ENCODE results near the gene SPEG. TPM values are rescaled to one million over a fixed set of nuclear protein-coding genes. Genes with fewer than 3 reads are reported as not detected.

The SPEG gene
- total and polyA plus RNA-seq, 2 of the 13 experiments (the other 11 are each of a cell fraction or from before 2014, with no cell fraction given) = 0.18 to 0.24 TPM

DNA sequence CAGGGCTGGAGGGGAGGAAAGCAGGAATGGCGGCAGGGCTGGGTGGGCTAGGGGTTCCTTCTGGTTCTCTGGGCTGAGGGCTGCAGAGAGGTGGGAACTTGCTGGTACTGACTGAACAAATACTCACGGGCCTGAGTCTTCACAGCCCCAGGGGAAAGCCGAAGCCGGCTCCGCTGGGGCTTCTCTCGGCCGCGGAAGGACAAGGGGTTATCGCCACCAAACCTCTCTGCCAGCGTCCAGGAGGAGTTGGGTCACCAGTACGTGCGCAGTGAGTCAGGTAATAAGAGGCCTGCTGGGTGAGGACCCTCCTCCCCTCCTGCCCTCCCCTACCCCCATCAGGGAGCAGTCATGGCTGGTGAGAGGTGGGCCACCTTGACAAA, 50.5 kb downstream of the SPEG start:
- POLR2A ChIA-PET = interaction anchor here (3.0 kb wide), 1 partner anchor 13 kb away, joined by 12 read pairs; the partner anchor contains the start of gene GMPPA
- WGBS (ENCODE audit: low lambda C conversion rate) = 53% methylated on average over 10 of the region's 12 CpGs
- ATAC-seq = no peak

GRCh38 chr2:219486380-219486959, 51.8 kb downstream of the SPEG start:
- Histone ChIP-seq H3K79me2 (ENCODE audit: insufficient read depth, low read length) (no peaks in the 10 kb centered on the region), H4K20me1 (ENCODE audit: insufficient read depth, low read length) (no peaks in the 10 kb centered on the region), H3K27ac (ENCODE audit: extremely low read length, insufficient read depth, low read length) (no peak overlapping the region), H3K27me3 (ENCODE audit: control insufficient read depth in 1 of 2, insufficient read depth in 2 of 2, low read length in 2 of 2) (peaks cover 55 to 98% of the 10 kb centered on the region in 2 experiments; a peak in 4 of 5 replicates), H2AFZ (ENCODE audit: low read length) (no peak overlapping the region), H3K4me3 (replicated peaks in 1 of 3; ENCODE audit: insufficient read depth in 1 of 3, low read depth in 2 of 3, low read length in 3 of 3) (no peak overlapping the region), H3K36me3 (replicated peaks in 1 of 2; ENCODE audit: control insufficient read depth in 1 of 2, insufficient read depth in 2 of 2, low read length in 2 of 2) (no peaks in the 10 kb centered on the region), H3K4me2 (ENCODE audit: low read depth, low read length) (no peak overlapping the region), H3K9me3 (ENCODE audit: low read length) (no peaks in the 10 kb centered on the region), H3K4me1 (ENCODE audit: insufficient read depth, low read length) (peaks cover 13% of the 10 kb centered on the region), H3K9ac (ENCODE audit: insufficient read depth, low read depth, low read length) (no peak overlapping the region)
- POLR2A ChIA-PET = interaction anchor here (1.9 kb wide), 1 partner anchor 11 kb away, joined by 5 read pairs; no protein-coding TSS in a partner anchor
- intact Hi-C loops (cut with micrococcal nuclease; ENCODE audit: unreplicated experiment) = no loop called here
- ATAC-seq (no peak), FAIRE-seq (no peak), DNase-seq (ENCODE audit: low spot score) (no peak)
- CTCF ChIA-PET (ENCODE audit: low intra/inter-chr PET ratio, low total read pairs) = no interaction called here
- TF ChIP-seq MAFF (IDR thresholded peaks at IDR 0.05; ENCODE audit: low read depth, low read length) = peak; percentile 60; the same call in 1 of the 2 replicates
- no peak for TF ChIP-seq TBP (CRISPR knock-in tag; IDR thresholded peaks at IDR 0.05)
- no peak for TF ChIP-seq MBD4 (IDR thresholded peaks at IDR 0.05; ENCODE audit: borderline replicate concordance, low read length)
- TF ChIP-seq MAFK (conservative IDR thresholded peaks at IDR 0.05 in 1 of 2, IDR thresholded peaks at IDR 0.05 in 1 of 2; ENCODE audit: low read length in 2 of 2) = peak; percentile 66 to 75
- no peak for TF ChIP-seq FOXA3 (CRISPR knock-in tag; IDR thresholded peaks at IDR 0.05)
- BruUV-seq (replicated peaks) = no TSS peak
- WGBS (ENCODE audit: low lambda C conversion rate) = 8% methylated on average over 7 of the region's 8 CpGs
- in situ Hi-C loops (cut with HindIII; ENCODE audit: extremely low pct_ligation_motif_present, low pct_unique_long_range_greater_than_20kb) = no loop called here

More for the DNA sequence above, 50.5 kb downstream of the SPEG start:
- Histone ChIP-seq H3K4me3 (replicated peaks in 1 of 3; ENCODE audit: insufficient read depth in 1 of 3, low read depth in 2 of 3, low read length in 3 of 3) (no peak overlapping the region), H4K20me1 (ENCODE audit: insufficient read depth, low read length) (no peaks in the 10 kb centered on the region), H3K27ac (ENCODE audit: extremely low read length, insufficient read depth, low read length) (no peak overlapping the region), H3K36me3 (replicated peaks in 1 of 2; ENCODE audit: control insufficient read depth in 1 of 2, insufficient read depth in 2 of 2, low read length in 2 of 2) (no peaks in the 10 kb centered on the region), H3K79me2 (ENCODE audit: insufficient read depth, low read length) (no peaks in the 10 kb centered on the region), H3K4me2 (ENCODE audit: low read depth, low read length) (no peak overlapping the region), H3K4me1 (ENCODE audit: insufficient read depth, low read length) (peaks cover 13% of the 10 kb centered on the region), H3K9ac (ENCODE audit: insufficient read depth, low read depth, low read length) (no peak overlapping the region), H3K9me3 (ENCODE audit: low read length) (no peaks in the 10 kb centered on the region), H2AFZ (ENCODE audit: low read length) (no peak overlapping the region), H3K27me3 (ENCODE audit: control insufficient read depth in 1 of 2, insufficient read depth in 2 of 2, low read length in 2 of 2) (peaks cover 58 to 98% of the 10 kb centered on the region in 2 experiments)
- FAIRE-seq (no peak), DNase-seq (ENCODE audit: low spot score) (no peak)
- intact Hi-C loops (cut with micrococcal nuclease; ENCODE audit: unreplicated experiment) (no loop called here), in situ Hi-C loops (cut with HindIII; ENCODE audit: extremely low pct_ligation_motif_present, low pct_unique_long_range_greater_than_20kb) (no loop called here)
- BruUV-seq (replicated peaks) = no TSS peak
- CTCF ChIA-PET (ENCODE audit: low intra/inter-chr PET ratio, low total read pairs) = no interaction called here
- TF ChIP-seq, protein P1, sequence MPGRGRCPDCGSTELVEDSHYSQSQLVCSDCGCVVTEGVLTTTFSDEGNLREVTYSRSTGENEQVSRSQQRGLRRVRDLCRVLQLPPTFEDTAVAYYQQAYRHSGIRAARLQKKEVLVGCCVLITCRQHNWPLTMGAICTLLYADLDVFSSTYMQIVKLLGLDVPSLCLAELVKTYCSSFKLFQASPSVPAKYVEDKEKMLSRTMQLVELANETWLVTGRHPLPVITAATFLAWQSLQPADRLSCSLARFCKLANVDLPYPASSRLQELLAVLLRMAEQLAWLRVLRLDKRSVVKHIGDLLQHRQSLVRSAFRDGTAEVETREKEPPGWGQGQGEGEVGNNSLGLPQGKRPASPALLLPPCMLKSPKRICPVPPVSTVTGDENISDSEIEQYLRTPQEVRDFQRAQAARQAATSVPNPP (CRISPR knock-in tag; IDR thresholded peaks at IDR 0.05) = no peak
- TF ChIP-seq EEA1 (CRISPR knock-in tag; IDR thresholded peaks at IDR 0.05; ENCODE audit: borderline replicate concordance) (no peak), FOXJ3 (CRISPR knock-in tag; IDR thresholded peaks at IDR 0.05; ENCODE audit: borderline replicate concordance) (no peak), KDM3A (CRISPR knock-in tag; IDR thresholded peaks at IDR 0.05; ENCODE audit: low read depth) (no peak), MBNL3 (CRISPR knock-in tag; conservative IDR thresholded peaks at IDR 0.05) (no peak), ZNF441 (CRISPR knock-in tag; IDR thresholded peaks at IDR 0.05; ENCODE audit: borderline replicate concordance) (no peak), IRX3 (CRISPR knock-in tag; IDR thresholded peaks at IDR 0.05; ENCODE audit: borderline replicate concordance, low read depth) (no peak), CREM (IDR thresholded peaks at IDR 0.05) (no peak), CREM (CRISPR knock-in tag; IDR thresholded peaks at IDR 0.05) (no peak), ZNF619 (CRISPR knock-in tag; IDR thresholded peaks at IDR 0.05) (no peak), ZNF605 (CRISPR knock-in tag; IDR thresholded peaks at IDR 0.05) (no peak), JUN (CRISPR knock-in tag; IDR thresholded peaks at IDR 0.05) (no peak), PLRG1 (conservative IDR thresholded peaks at IDR 0.05) (no peak), PPARG (CRISPR knock-in tag; conservative IDR thresholded peaks at IDR 0.05) (no peak), FOSL2 (CRISPR knock-in tag; IDR thresholded peaks at IDR 0.05) (no peak), CREB1 (IDR thresholded peaks at IDR 0.05) (no peak), CREB1 (CRISPR knock-in tag; IDR thresholded peaks at IDR 0.05) (no peak)
